DOHH2 (cell line): ENCODE data around the gene PLAC8.

Experiments used
- H3F3A ChIP-seq: fragments of 200-600 bp; sonication (generic), shearing (Covaris generic); 2 replicates; pipeline ENCODE4 v1.6.0; 2016; ENCODE audit warnings: antibody characterized with exemption, mild to moderate bottlenecking; ENCODE audit not compliant: control insufficient read depth, insufficient read depth
- H3K27ac ChIP-seq: fragments of 200-600 bp; sonication (generic); 2 replicates; pipeline ENCODE4 v1.5.1; 2014; ENCODE audit warnings: low read depth, mild to moderate bottlenecking, low read length, moderate library complexity
- H3K27me3 ChIP-seq: fragments of 200-600 bp; sonication (generic); 2 replicates; pipeline ENCODE4 v1.6.1; 2014; ENCODE audit warnings: mild to moderate bottlenecking, low read length, mixed read lengths; ENCODE audit not compliant: control insufficient read depth
- H3K36me3 ChIP-seq: fragments of 200-600 bp; sonication (generic); 2 replicates; pipeline ENCODE4 v1.6.1; 2014; ENCODE audit warnings: mild to moderate bottlenecking, low read length, moderate library complexity, mixed read lengths; ENCODE audit not compliant: control insufficient read depth
- H3K4me1 ChIP-seq: fragments of 200-600 bp; sonication (generic); 2 replicates; pipeline ENCODE4 v1.6.1; 2014; ENCODE audit warnings: mild to moderate bottlenecking, low read length, mixed read lengths; ENCODE audit not compliant: control insufficient read depth
- H3K4me2 ChIP-seq: fragments of 200-600 bp; sonication (generic); 2 replicates; pipeline ENCODE4 v1.6.0; 2014; ENCODE audit warnings: mild to moderate bottlenecking, low read length, moderate library complexity
- H3K4me3 ChIP-seq: fragments of 200-600 bp; sonication (generic); 2 replicates; pipeline ENCODE4 v1.5.1; 2014; ENCODE audit warnings: mild to moderate bottlenecking, low read length, mixed read lengths
- H3K79me2 ChIP-seq: fragments of 200-600 bp; sonication (generic); 2 replicates; pipeline ENCODE4 v1.6.1; 2014; ENCODE audit warnings: mild to moderate bottlenecking, low read length, mixed read lengths; ENCODE audit not compliant: control insufficient read depth
- H3K9me2 ChIP-seq: fragments of 200-600 bp; sonication (generic); replicated peaks from 2 replicates; pipeline ENCODE4 v1.6.1; 2014; ENCODE audit warnings: mild to moderate bottlenecking, low read length, mixed read lengths; ENCODE audit not compliant: control insufficient read depth
- H3K9me3 ChIP-seq: fragments of 200-600 bp; sonication (generic); 2 replicates; pipeline ENCODE4 v1.6.1; 2014; ENCODE audit warnings: antibody characterized with exemption, low read length, mixed read lengths; ENCODE audit not compliant: control insufficient read depth, insufficient read depth
- H4K20me1 ChIP-seq: fragments of 200-600 bp; sonication (generic); 2 replicates; pipeline ENCODE4 v1.6.0; 2014; ENCODE audit warnings: low read depth, mild to moderate bottlenecking, antibody characterized with exemption, low read length, moderate library complexity; ENCODE audit not compliant: control insufficient read depth, insufficient read depth
- CTCF ChIP-seq: fragments of 200-600 bp; sonication (generic); IDR thresholded peaks from one replicate; pipeline ENCODE4 v1.5.1; 2014; ENCODE audit warnings: antibody characterized with exemption, mild to moderate bottlenecking, low read depth, low read length; ENCODE audit not compliant: poor library complexity, severe bottlenecking
- EZH2phosphoT487 ChIP-seq: fragments of 200-600 bp; sonication (generic); IDR thresholded peaks from 2 replicates; pipeline ENCODE4 v1.6.1; 2017; ENCODE audit warnings: borderline replicate concordance, mild to moderate bottlenecking, antibody characterized with exemption, low read length, moderate library complexity, mixed read lengths

Gene PLAC8

GRCh38 chr4:83115656-83116285 lies 1.2 kb upstream of the PLAC8 start:
- Histone ChIP-seq H4K20me1 (no peaks in the 10 kb centered on the region), H3K9me2 (no peaks in the 10 kb centered on the region), H3K4me3 (no peak overlapping the region), H3K36me3 (no peaks in the 10 kb centered on the region), H3K27me3 (no peaks in the 10 kb centered on the region), H3K4me2 (no peak overlapping the region), H3F3A (peaks cover 6% of the 10 kb centered on the region), H3K4me1 (peaks cover 35% of the 10 kb centered on the region), H3K79me2 (no peaks in the 10 kb centered on the region), H3K9me3 (no peaks in the 10 kb centered on the region), H3K27ac (no peak overlapping the region)
- TF ChIP-seq EZH2phosphoT487 (no peak), CTCF (no peak)

GRCh38 chr4:83115000-83115399 lies 471 bp upstream of the PLAC8 start:
- H3K36me3 ChIP-seq, result no peaks in the 10 kb centered on the region
- H3K27ac ChIP-seq, result no peak overlapping the region
- peaks cover 6% of the 10 kb centered on the region for H3F3A ChIP-seq
- no peaks in the 10 kb centered on the region for H3K9me3 ChIP-seq
- H3K4me2 ChIP-seq, result 0 out of 2 replicates have a peak overlapping the region, but pooled peaks have one; percentile 9
- H3K4me1 ChIP-seq, result peaks cover 43% of the 10 kb centered on the region
- no peak overlapping the region for H3K4me3 ChIP-seq
- TF ChIP-seq EZH2phosphoT487, result no peak
- no peak for TF ChIP-seq CTCF
- H3K9me2 ChIP-seq, result no peaks in the 10 kb centered on the region
- H4K20me1 ChIP-seq, result no peaks in the 10 kb centered on the region
- H3K27me3 ChIP-seq, result no peaks in the 10 kb centered on the region; the same call in 1 of the 2 replicates
- no peaks in the 10 kb centered on the region for H3K79me2 ChIP-seq

- Histone ChIP-seq H3K36me3 (no peaks in the 10 kb centered on the region), H3K27me3 (peaks cover 13% of the 10 kb centered on the region), H4K20me1 (no peaks in the 10 kb centered on the region), H3K9me2 (no peaks in the 10 kb centered on the region), H3K9me3 (no peaks in the 10 kb centered on the region), H3F3A (peaks cover 11% of the 10 kb centered on the region), H3K4me3 (no peak overlapping the region), H3K4me2 (no peak overlapping the region), H3K79me2 (no peaks in the 10 kb centered on the region), H3K4me1 (peaks cover 47% of the 10 kb centered on the region), H3K27ac (no peak overlapping the region)
- TF ChIP-seq CTCF (no peak), EZH2phosphoT487 (no peak)
Measured at GRCh38 chr4:83113429-83113786, 1.1 kb downstream of the PLAC8 start.
